Measurements from ENCODE around the gene PLXNB3. TPM values are rescaled to one million over a fixed set of nuclear protein-coding genes. Genes with fewer than 3 reads are reported as not detected.

The PLXNB3 gene
- total RNA-seq, 1 donor = 4.3 TPM

GRCh38 chrX:153736071-153736820 is 27.8 kb upstream of the PLXNB3 start:
- H3K27ac ChIP-seq (ENCODE audit: low read depth, low read length) = no peak overlapping the region
- no peaks in the 10 kb centered on the region for H3K27me3 ChIP-seq (ENCODE audit: insufficient read depth, low read length)
- peaks cover 3% of the 10 kb centered on the region for H3K9me3 ChIP-seq (ENCODE audit: low read depth, low read length)
- no peak overlapping the region for H3K4me2 ChIP-seq (ENCODE audit: insufficient read depth, low read length)
- no peaks in the 10 kb centered on the region for H3K79me2 ChIP-seq (ENCODE audit: insufficient read depth, low read length)
- TF ChIP-seq CTCF (IDR thresholded peaks at IDR 0.05; ENCODE audit: extremely low read depth, low read depth, low read length) = no peak
- no peak overlapping the region for H2AFZ ChIP-seq (ENCODE audit: low read length)
- peaks cover 6% of the 10 kb centered on the region for H4K20me1 ChIP-seq (ENCODE audit: insufficient read depth, low read length)
- no peaks in the 10 kb centered on the region for H3K36me3 ChIP-seq (ENCODE audit: insufficient read depth, low read length)
- DNase-seq (ENCODE audit: insufficient read length, low spot score, missing footprints) = peak; percentile 69
- no peak overlapping the region for H3K4me3 ChIP-seq (ENCODE audit: insufficient read depth, low read length)
- no peaks in the 10 kb centered on the region for H3K4me1 ChIP-seq (ENCODE audit: insufficient read depth, low read length)

GRCh38 chrX:153736871-153737441 is 27.1 kb upstream of the PLXNB3 start:
- Histone ChIP-seq H3K4me1 (ENCODE audit: insufficient read depth, low read length) (no peaks in the 10 kb centered on the region), H3K36me3 (ENCODE audit: insufficient read depth, low read length) (no peaks in the 10 kb centered on the region), H3K79me2 (ENCODE audit: insufficient read depth, low read length) (no peaks in the 10 kb centered on the region), H3K9me3 (ENCODE audit: low read depth, low read length) (peaks cover 2% of the 10 kb centered on the region), H3K4me2 (ENCODE audit: insufficient read depth, low read length) (no peak overlapping the region), H3K4me3 (ENCODE audit: insufficient read depth, low read length) (no peak overlapping the region), H3K27ac (ENCODE audit: low read depth, low read length) (no peak overlapping the region), H3K27me3 (ENCODE audit: insufficient read depth, low read length) (no peaks in the 10 kb centered on the region), H2AFZ (ENCODE audit: low read length) (no peak overlapping the region), H4K20me1 (ENCODE audit: insufficient read depth, low read length) (peaks cover 6% of the 10 kb centered on the region)
- no peak for TF ChIP-seq CTCF (IDR thresholded peaks at IDR 0.05; ENCODE audit: extremely low read depth, low read depth, low read length)
- peak; percentile 75 for DNase-seq (ENCODE audit: insufficient read length, low spot score, missing footprints)

GRCh38 chrX:153738056-153738605 is 25.9 kb upstream of the PLXNB3 start:
- no peak for TF ChIP-seq CTCF (IDR thresholded peaks at IDR 0.05; ENCODE audit: extremely low read depth, low read depth, low read length)
- Histone ChIP-seq H4K20me1 (ENCODE audit: insufficient read depth, low read length) (peaks cover 6% of the 10 kb centered on the region), H3K27ac (ENCODE audit: low read depth, low read length) (no peak overlapping the region), H2AFZ (ENCODE audit: low read length) (no peak overlapping the region), H3K9me3 (ENCODE audit: low read depth, low read length) (no peaks in the 10 kb centered on the region), H3K36me3 (ENCODE audit: insufficient read depth, low read length) (no peaks in the 10 kb centered on the region), H3K4me3 (ENCODE audit: insufficient read depth, low read length) (no peak overlapping the region), H3K79me2 (ENCODE audit: insufficient read depth, low read length) (no peaks in the 10 kb centered on the region), H3K4me2 (ENCODE audit: insufficient read depth, low read length) (no peak overlapping the region), H3K4me1 (ENCODE audit: insufficient read depth, low read length) (no peaks in the 10 kb centered on the region), H3K27me3 (ENCODE audit: insufficient read depth, low read length) (no peaks in the 10 kb centered on the region)
- DNase-seq (ENCODE audit: insufficient read length, low spot score, missing footprints) = peak; percentile 78
